RWPE1 (cell line): ENCODE results near the gene CHERP.

Experiments used
- CTCF ChIA-PET: fragments of 350-600 bp; sonication (Branson Sonifier 250); formaldehyde crosslinking; extraction: SDS; loops from one replicate; lab custom pipeline; 2021; lab: Yijun Ruan, JAX
- POLR2A ChIA-PET: fragments of 400-600 bp; formaldehyde crosslinking; extraction: SDS; loops from one replicate; lab custom pipeline; 2020; ENCODE audit warnings: antibody characterized with exemption; ENCODE audit not compliant: low non-redundant PET; lab: Yijun Ruan, JAX
- DNase-seq: peaks from one replicate; pipeline ENCODE4 v3.0.0; 2012; ENCODE audit warnings: low spot score
- H3K27ac ChIP-seq: fragments of 450-650 bp; 2 replicates; pipeline ENCODE4 v1.5.1; 2017
- TF ChIP-seq, protein P1 (sequence below): fragments of 450-650 bp; conservative IDR thresholded peaks from 2 replicates; pipeline ENCODE4 v1.5.1; 2017; ENCODE audit warnings: low read depth, mild to moderate bottlenecking

CHERP gene

GRCh38 chr19:16542045-16542909, at the start of gene CHERP:
Gene CHERP (minus strand): TSS chr19:16542437. CDS start chr19:16542378, 59 bp downstream.
- CTCF ChIA-PET, result interaction anchor here (0.7 to 0.8 kb wide), 2 partner anchors 18 to 85 kb away, joined by 4 to 6 read pairs; partner anchors contain the start of gene MED26
- peak within 1 kb of the TSS; percentile 84 for H3K27ac ChIP-seq
- POLR2A ChIA-PET, result interaction anchor here (0.6 to 0.7 kb wide), 2 partner anchors 15 to 153 kb away, joined by 3 to 5 read pairs; no protein-coding TSS in a partner anchor
- DNase-seq, result peak; percentile 96
- TF ChIP-seq, protein P1, sequence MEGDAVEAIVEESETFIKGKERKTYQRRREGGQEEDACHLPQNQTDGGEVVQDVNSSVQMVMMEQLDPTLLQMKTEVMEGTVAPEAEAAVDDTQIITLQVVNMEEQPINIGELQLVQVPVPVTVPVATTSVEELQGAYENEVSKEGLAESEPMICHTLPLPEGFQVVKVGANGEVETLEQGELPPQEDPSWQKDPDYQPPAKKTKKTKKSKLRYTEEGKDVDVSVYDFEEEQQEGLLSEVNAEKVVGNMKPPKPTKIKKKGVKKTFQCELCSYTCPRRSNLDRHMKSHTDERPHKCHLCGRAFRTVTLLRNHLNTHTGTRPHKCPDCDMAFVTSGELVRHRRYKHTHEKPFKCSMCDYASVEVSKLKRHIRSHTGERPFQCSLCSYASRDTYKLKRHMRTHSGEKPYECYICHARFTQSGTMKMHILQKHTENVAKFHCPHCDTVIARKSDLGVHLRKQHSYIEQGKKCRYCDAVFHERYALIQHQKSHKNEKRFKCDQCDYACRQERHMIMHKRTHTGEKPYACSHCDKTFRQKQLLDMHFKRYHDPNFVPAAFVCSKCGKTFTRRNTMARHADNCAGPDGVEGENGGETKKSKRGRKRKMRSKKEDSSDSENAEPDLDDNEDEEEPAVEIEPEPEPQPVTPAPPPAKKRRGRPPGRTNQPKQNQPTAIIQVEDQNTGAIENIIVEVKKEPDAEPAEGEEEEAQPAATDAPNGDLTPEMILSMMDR, result no peak

GRCh38 chr19:16590876-16591802, 48.9 kb upstream of the CHERP start:
- ChIA-PET POLR2A (no interaction called here), CTCF (no interaction called here)
- TF ChIP-seq, protein P1, result no peak
- peak overlapping the region; percentile 30 for H3K27ac ChIP-seq
- no peak for DNase-seq

DNA sequence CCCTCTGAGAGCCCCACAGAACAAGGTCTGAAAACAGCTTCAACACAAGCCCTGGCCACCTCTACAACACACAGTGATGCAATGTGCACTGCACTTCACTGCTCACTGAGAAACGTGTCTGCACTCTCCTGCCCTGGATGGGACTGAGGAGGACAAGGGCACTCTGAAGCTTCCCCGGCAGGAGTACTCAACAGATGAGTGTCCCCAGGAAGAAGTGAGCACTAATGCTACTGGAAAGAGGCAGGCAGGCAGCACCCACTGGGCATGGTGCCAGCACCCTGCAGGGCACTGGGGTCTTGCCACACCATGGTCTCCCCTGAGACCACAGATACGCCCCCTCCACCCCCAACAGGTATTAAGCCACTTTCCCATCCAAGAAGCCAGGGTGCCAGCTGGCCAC, 47.7 kb upstream of the CHERP start:
- ChIA-PET CTCF (no interaction called here), POLR2A (no interaction called here)
- TF ChIP-seq, protein P1, result no peak
- H3K27ac ChIP-seq, result peak overlapping the region; percentile 12
- no peak for DNase-seq

DNA sequence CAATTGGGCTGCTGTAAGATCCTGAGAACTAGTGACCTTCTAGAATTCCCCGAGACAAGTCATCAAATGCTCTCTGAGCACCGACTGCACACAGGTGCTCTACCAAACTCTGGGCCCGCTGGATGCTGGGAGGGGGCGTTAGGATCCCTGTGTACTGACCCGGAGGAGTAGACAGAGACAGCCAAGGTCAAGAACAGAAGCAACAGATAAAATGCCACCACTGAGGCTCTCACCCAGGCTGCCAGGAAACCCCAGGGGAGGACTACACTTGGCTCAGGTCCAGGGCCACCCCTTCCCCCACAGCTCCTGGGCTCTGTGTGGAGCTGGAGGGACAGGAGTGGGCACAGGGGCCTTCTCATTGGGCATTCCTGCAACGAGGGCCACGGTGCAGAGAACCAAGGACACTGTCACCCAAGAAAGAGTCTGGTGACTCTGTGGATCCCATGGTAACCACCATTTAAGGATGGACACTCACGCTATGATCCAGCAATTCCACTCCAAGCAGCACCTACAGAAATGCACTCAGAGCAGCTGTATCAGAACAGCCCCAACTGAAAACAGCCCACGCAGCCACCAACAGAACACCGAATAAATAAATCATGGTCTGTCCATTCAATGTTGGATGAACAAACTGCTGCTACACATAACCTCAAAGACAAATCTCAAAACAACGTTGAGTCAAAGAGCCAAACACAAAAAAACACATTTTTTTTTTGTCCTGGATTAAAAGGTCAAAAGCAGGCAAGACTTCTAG, 46.8 kb upstream of the CHERP start:
- H3K27ac ChIP-seq, result peak overlapping the region; percentile 78
- ChIA-PET CTCF (no interaction called here), POLR2A (no interaction called here)
- TF ChIP-seq, protein P1, result no peak
- DNase-seq, result no peak

- TF ChIP-seq, protein P1, result no peak
- ChIA-PET CTCF (interaction anchor here (0.6 kb wide), 3 partner anchors 7 to 508 kb away, joined by 3 to 9 read pairs (median 4); no protein-coding TSS in a partner anchor), POLR2A (no interaction called here)
- peak overlapping the region; percentile 78 for H3K27ac ChIP-seq
- DNase-seq, result no peak
These were observed 45.9 kb upstream of the CHERP start for GRCh38 chr19:16587833-16588823.
